Thyroid gland (tissue), 4 donors: ENCODE data around the gene PPP1R17. TPM values are rescaled to one million over a fixed set of nuclear protein-coding genes. Genes with fewer than 3 reads are reported as not detected.

Experiments
- DNase-seq, 2 donors: peaks; one replicate each; pipeline ENCODE4 v3.0.0-alpha.2; 2019
- H3K27ac ChIP-seq, 3 donors: fragments of 200-600 bp; sonication (generic); 1 replicate in 2 of 3; 2 replicates in 1 of 3; pipeline ENCODE4 v1.5.1; 2016 to 2019; ENCODE audit warnings: mild to moderate bottlenecking in 1 of 3, moderate library complexity in 1 of 3
- H3K27me3 ChIP-seq: fragments of 200-600 bp; sonication (generic); one replicate; pipeline ENCODE4 v1.5.1; 2019
- H3K36me3 ChIP-seq, 2 donors: fragments of 200-600 bp; sonication (generic); one replicate each; pipeline ENCODE4 v1.5.1; 2016 to 2019
- H3K4me1 ChIP-seq, 2 donors: fragments of 200-600 bp; sonication (generic); one replicate each; pipeline ENCODE4 v1.5.1; 2017 to 2019
- H3K4me3 ChIP-seq, 3 donors: fragments of 200-600 bp; sonication (generic); replicated peaks in 1 of 3; 1 replicate in 2 of 3; 2 replicates in 1 of 3; pipeline ENCODE4 v1.5.1; 2016; ENCODE audit warnings: mild to moderate bottlenecking in 1 of 3
- H3K9me3 ChIP-seq: fragments of 200-600 bp; sonication (generic); one replicate; pipeline ENCODE4 v1.5.1; 2017
- CTCF ChIP-seq, 6 experiments: fragments of 200-600 bp in 3 of 6; fragments of 450-650 bp in 3 of 6; sonication (generic) in 3 of 6; IDR thresholded peaks; one replicate each; pipeline ENCODE4 v1.5.1; 2016 to 2019; ENCODE audit warnings: antibody characterized with exemption in 6 of 6, mild to moderate bottlenecking in 2 of 6, inconsistent platforms in 1 of 6, moderate library complexity in 1 of 6
- POLR2A ChIP-seq, 2 donors: fragments of 450-650 bp; IDR thresholded peaks; one replicate each; pipeline ENCODE4 v1.6.1; 2017; ENCODE audit warnings: antibody characterized with exemption in 2 of 2, mild to moderate bottlenecking in 2 of 2, moderate library complexity in 1 of 2
- WGBS, 2 donors: methylation state at CpG; one replicate each; pipeline ENCODE4 v1.1.5; 2017; 5-methylcytosine and 5-hydroxymethylcytosine counted together
- intact Hi-C: fragments of 100-400 bp; cut with DNase I; formaldehyde crosslinking; loops from one replicate; pipeline ENCODE4 v1.15.1; 2023
- total RNA-seq, 4 donors: library from RNA; depleted of rRNA; stranded (reverse); fragments of >200 nt; gene quantifications; one replicate each; pipeline ENCODE4 v1.2.3, GENCODE V29; 2016

Gene PPP1R17
- total RNA-seq, 4 donors from 2014 or later, result not detected

GRCh38 chr7:31692871-31693270 lies 5.9 kb downstream of the PPP1R17 start:
- intact Hi-C loops, result no loop called here
- 42 to 64% methylated on average over 2 of the region's 2 CpGs for WGBS, 2 donors
- H3K27me3 ChIP-seq, result no peaks in the 10 kb centered on the region
- no peak for TF ChIP-seq POLR2A (IDR thresholded peaks at IDR 0.05)
- TF ChIP-seq CTCF (IDR thresholded peaks at IDR 0.05), result no peak
- no peaks in the 10 kb centered on the region for H3K9me3 ChIP-seq
- no peak for DNase-seq
- H3K27ac ChIP-seq, result no peak overlapping the region
- no peak overlapping the region for H3K4me3 ChIP-seq
- H3K36me3 ChIP-seq, result no peaks in the 10 kb centered on the region
- H3K4me1 ChIP-seq, result no peaks in the 10 kb centered on the region

GRCh38 chr7:31695859-31696614 lies 9.0 kb downstream of the PPP1R17 start:
- Histone ChIP-seq H3K9me3 (no peaks in the 10 kb centered on the region), H3K4me1 (no peaks in the 10 kb centered on the region), H3K27me3 (no peaks in the 10 kb centered on the region), H3K36me3 (no peaks in the 10 kb centered on the region), H3K4me3 (no peak overlapping the region), H3K27ac (no peak overlapping the region)
- intact Hi-C loops, result no loop called here
- DNase-seq, result no peak
- 62 to 78% methylated on average over 6 of the region's 6 CpGs for WGBS, 2 donors
- no peak for TF ChIP-seq CTCF (IDR thresholded peaks at IDR 0.05)
- TF ChIP-seq POLR2A (IDR thresholded peaks at IDR 0.05), result no peak

GRCh38 chr7:31699050-31699449 lies 12.0 kb downstream of the PPP1R17 start:
- intact Hi-C loops, result no loop called here

DNA sequence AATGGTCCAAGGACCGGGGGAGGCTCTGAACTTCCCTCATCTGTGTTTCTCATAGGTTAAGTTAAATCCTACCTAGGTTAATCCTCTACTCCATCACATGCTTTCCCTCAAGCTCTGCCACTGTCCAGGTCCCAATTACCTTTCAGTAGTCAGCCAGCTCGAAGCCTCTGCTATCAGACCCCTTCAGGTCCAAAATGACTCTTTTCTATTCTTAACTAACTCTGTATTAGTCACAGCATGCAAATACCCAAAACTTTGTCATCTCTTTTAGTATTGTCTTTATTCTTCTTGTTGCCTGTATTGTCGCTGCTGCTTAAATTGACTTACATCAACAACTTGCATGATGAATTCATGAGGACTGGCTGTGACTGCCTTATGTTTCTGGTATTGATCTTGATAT lies 15.3 kb downstream of the PPP1R17 start:
- Histone ChIP-seq H3K27ac (no peak overlapping the region), H3K4me3 (no peak overlapping the region), H3K9me3 (no peaks in the 10 kb centered on the region), H3K4me1 (no peaks in the 10 kb centered on the region), H3K36me3 (no peaks in the 10 kb centered on the region), H3K27me3 (no peaks in the 10 kb centered on the region)
- intact Hi-C loops, result no loop called here
- TF ChIP-seq POLR2A (IDR thresholded peaks at IDR 0.05) (no peak), CTCF (IDR thresholded peaks at IDR 0.05) (no peak)
- DNase-seq, result no peak
- WGBS, 2 donors, result 77 to 80% methylated on average over 3 of the region's 3 CpGs

More at GRCh38 chr7:31699050-31699449, 12.0 kb downstream of the PPP1R17 start:
- Histone ChIP-seq H3K4me3 (no peak overlapping the region), H3K4me1 (no peaks in the 10 kb centered on the region), H3K36me3 (no peaks in the 10 kb centered on the region), H3K27ac (no peak overlapping the region), H3K9me3 (no peaks in the 10 kb centered on the region), H3K27me3 (no peaks in the 10 kb centered on the region)
- TF ChIP-seq CTCF (IDR thresholded peaks at IDR 0.05) (no peak), POLR2A (IDR thresholded peaks at IDR 0.05) (no peak)
- DNase-seq, result no peak
- WGBS, 2 donors, result 41 to 53% methylated on average over 2 of the region's 2 CpGs

DNA sequence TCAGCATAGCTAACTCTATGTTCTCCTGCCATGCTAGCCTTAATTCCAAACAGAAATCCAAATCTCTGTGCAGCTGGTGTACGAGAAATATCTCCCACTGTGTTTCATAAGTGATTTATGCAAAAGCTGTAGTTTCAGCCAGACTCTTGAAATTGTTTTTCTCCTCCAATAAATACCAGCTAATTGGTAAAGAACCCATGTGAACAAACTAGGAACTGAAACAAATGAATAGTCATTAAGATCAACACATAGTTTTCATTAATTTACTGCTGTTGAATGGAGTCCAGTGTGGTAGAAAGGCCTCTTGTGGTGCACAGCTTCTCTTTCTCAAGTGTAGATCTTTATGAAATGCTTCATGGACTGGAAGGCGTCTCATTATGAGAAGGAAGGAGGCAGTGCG lies 18.4 kb downstream of the PPP1R17 start:
- intact Hi-C loops, result no loop called here
- H3K36me3 ChIP-seq, result no peaks in the 10 kb centered on the region
- 87 to 88% methylated on average over 3 of the region's 3 CpGs for WGBS, 2 donors
- no peaks in the 10 kb centered on the region for H3K9me3 ChIP-seq
- TF ChIP-seq POLR2A (IDR thresholded peaks at IDR 0.05) (no peak), CTCF (IDR thresholded peaks at IDR 0.05) (no peak)
- H3K4me1 ChIP-seq, result no peaks in the 10 kb centered on the region
- no peak overlapping the region for H3K27ac ChIP-seq
- no peaks in the 10 kb centered on the region for H3K27me3 ChIP-seq
- no peak overlapping the region for H3K4me3 ChIP-seq
- DNase-seq, result no peak
